NCI-H2081 treated with DMSO at 0.1 percent for 48 hours (cell line): ENCODE data around the gene DCP1A.

ENCODE experiments used
- DNase-seq: peaks from one replicate; lab custom pipeline; 2025; lab: John Stamatoyannopoulos, UW

Gene DCP1A

GRCh38 chr3:53243785-53244184 is 103.6 kb downstream of the DCP1A start:
- DNase-seq, result no peak

- no peak for DNase-seq
These were observed 104.2 kb downstream of the DCP1A start for GRCh38 chr3:53243165-53243564.

GRCh38 chr3:53242642-53243041 is 104.7 kb downstream of the DCP1A start:
- no peak for DNase-seq

GRCh38 chr3:53242155-53242554 is 105.2 kb downstream of the DCP1A start:
- DNase-seq, result no peak

GRCh38 chr3:53240989-53241972 is 106.1 kb downstream of the DCP1A start:
- DNase-seq, result no peak

- DNase-seq, result no peak
These were observed 107.5 kb downstream of the DCP1A start for GRCh38 chr3:53239800-53240199.

GRCh38 chr3:53238886-53239285 is 108.5 kb downstream of the DCP1A start:
- DNase-seq, result no peak

GRCh38 chr3:53238051-53238850 is 109.1 kb downstream of the DCP1A start:
- no peak for DNase-seq

- DNase-seq, result no peak
These were observed 111.1 kb downstream of the DCP1A start for GRCh38 chr3:53236112-53236841.

- DNase-seq, result no peak
These were observed 111.8 kb downstream of the DCP1A start for GRCh38 chr3:53235545-53235944.

- no peak for DNase-seq
These were observed 112.5 kb downstream of the DCP1A start for GRCh38 chr3:53234841-53235232.

GRCh38 chr3:53234130-53234840 is 113.1 kb downstream of the DCP1A start:
- no peak for DNase-seq
